OCI-M1 (cell line): ENCODE data around the gene PNLIPRP3.
A peak's percentile ranks its signal among the peaks of the same experiment; 100 is the strongest.
"Not testable (repeated sequence)": the region's sequence is repeated elsewhere in the genome, so short reads cannot be mapped to it uniquely, and the experiment has no call there.

ENCODE experiments used
- DNase-seq: peaks from one replicate; lab custom pipeline; 2025; lab: John Stamatoyannopoulos, UW

PNLIPRP3 gene

GRCh38 chr10:116427671-116428070 is at the start of gene PNLIPRP3:
PNLIPRP3 (plus strand) TSS chr10:116427847; CDS start chr10:116428013, 166 bp downstream.
- no peak for DNase-seq

DNA sequence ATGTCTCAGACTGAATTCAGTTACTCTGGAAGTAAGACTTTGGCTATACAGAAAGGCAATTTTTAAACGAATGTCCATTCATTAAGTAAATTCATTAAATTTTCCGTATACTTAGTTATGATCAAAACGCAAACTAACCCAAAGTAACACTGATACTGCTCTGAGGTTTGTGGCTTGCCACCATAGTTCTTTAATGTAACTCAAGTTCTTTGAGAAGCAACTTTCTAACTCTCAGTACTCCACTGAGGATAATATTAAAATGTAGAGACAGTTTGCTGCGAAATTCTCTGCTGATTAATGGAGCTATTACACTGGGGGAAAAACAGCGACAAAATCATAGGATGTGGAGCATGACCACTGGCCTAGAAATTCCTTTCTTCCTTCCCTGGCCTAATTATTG is 45.4 kb upstream of the PNLIPRP3 start:
- no peak for DNase-seq

GRCh38 chr10:116385311-116385710 is 42.3 kb upstream of the PNLIPRP3 start:
- DNase-seq: no peak

DNA sequence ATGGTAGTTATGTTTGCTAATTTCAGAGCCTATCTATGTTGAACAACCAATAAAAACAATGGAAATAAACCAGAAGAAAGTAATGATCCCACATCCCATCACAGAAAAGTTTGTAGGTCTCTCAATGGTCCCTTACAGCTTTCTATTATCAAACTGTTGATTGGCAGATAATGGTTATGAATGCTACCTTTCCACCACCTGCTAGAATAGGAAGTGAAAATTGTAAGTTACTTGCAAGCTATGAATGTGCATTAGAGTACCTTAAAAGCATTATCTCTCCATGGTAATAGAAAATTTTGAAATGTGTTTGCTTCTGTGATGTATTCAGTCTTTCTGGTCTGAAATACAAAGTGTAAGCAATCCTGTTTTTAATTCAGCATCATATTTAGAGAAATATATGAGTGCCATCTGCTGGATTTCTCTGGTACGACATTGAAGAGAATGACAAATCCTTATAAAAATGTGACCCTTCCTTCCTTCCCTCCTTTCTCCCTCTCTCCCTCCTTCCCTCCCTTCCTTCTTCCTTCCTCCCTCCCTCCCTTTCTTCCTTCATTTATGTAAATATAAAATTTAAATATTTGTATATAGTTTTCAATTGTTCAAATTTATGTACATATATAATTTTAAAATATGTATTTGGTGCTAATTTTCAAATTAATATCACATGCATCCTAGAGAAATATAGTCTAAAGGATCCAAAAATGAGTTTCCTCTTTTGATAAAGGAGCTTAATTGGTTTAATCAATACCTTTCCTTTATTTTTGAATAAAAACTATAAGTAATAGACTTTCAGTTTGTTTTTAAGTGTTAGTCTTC is 41.4 kb upstream of the PNLIPRP3 start:
- DNase-seq: peak; percentile 66

GRCh38 chr10:116393246-116393831 is 34.3 kb upstream of the PNLIPRP3 start:
- not testable (repeated sequence) for DNase-seq

DNA sequence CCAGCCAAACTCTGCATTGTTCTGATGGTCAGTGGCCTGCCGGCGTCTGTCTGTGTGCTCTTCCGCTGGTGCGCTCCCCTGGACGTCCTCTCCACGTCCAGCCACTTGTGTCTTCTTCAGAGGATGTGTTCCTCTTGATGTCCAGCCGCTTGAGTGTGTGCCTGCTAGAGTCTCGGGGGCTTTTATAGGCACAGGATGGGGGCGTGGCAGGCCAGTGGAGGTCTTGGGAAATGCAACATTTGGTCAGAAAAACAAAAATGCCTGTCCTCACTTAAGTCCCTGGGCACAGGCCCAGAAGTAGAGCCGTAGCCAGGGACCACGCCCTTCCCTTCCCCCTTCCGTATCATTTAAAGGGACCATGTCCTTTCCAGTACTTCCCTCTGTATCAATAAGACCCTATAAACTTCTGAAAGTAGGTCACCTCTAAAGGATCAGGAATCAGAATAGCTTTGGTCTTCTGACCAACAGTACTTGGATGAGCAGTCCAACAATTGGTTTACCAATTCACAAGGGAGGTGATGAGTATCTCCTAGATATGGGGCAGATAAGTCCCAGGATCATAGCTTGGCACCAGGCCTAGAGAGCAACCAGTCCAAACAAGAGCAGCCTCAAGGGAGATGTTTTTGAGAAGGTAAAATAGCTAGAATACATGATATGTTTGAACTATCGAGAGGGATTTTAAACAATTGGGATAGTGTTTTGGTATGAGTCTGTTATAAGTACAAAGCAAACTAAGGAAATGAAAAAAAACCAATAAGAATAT is 32.2 kb upstream of the PNLIPRP3 start:
- no peak for DNase-seq

DNA sequence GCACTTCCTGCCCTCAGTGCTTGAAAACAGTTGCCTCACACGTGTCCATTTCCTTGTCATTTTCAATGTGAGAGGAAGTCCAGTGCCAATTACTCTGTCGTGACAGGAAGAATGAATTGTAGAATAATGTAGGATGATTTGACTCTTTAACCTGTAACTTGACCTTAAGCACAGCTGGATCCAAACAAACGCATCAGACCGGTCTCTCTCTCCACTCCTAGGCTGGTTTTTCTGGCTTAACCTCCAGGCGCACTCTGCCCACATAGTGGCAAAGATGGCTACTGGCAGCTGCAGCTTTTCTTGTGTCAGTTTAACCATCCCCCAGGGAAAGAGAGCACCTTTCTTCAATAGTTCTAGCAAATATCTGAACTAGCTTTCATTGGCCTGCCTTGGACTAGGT is 29.4 kb upstream of the PNLIPRP3 start:
- no peak for DNase-seq

DNA sequence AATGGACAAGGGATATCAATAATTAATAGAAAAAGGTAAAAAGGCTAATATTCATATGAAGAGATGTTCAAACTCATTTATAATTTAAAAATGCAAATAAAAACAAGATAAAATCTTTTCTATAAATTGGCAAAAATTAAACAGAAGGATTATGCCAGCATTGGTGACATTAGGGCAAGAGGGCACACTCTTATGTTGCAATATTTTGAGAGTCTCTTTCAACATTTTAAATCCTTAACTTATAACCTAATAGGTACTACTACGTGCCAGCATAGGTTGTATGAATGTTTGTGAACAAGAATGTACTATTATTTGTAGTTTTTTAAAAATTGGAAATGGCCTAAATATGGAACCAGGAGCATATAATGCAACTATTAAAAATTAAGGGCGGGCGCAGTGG is 24.8 kb upstream of the PNLIPRP3 start:
- DNase-seq: no peak

DNA sequence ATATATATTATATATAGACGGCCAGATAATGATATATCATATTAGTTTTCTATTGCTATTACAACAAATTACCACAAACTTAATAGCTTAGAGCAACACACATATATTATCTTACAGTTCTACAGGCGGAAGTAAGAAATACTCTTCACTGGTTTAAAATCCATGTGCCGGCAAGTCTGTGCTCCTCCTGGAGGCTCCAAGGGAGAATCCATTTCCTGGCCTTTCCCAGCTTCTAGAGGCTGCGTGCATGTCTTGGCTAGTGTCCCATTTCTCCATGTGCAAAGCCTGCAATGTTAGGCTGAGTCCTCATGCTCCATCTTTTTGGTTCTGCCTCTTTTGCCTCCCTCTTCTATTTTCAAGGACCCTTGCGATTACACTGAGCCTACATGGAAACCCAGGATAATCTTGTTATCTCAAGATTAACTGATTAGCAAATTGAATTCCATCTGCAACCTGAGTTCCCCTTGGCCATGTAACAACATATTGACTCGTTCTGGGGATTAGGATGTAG is 23.9 kb upstream of the PNLIPRP3 start:
- no peak for DNase-seq

- DNase-seq: peak; percentile 4
Observed at GRCh38 chr10:116408719-116409118, 18.9 kb upstream of the PNLIPRP3 start.

- no peak for DNase-seq
Observed at GRCh38 chr10:116410351-116410750, 17.3 kb upstream of the PNLIPRP3 start.

DNA sequence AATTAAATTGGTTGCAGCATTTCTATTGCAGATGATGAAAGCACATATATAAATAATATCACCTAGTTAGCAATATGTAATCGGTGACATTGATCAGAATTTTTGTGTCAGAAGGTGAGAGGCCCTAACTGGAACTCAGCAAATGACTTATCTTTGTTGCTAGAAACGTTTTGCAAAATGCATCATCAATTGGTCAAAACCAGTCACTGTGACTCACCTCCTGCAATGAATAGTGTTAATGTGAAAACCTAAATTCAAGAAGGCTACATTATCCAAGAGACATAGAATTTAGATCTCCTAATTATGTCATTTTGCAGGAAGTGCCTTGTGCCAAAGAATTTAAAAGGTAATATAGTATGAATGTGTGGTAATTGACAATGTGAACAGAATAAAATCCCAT is 9.8 kb upstream of the PNLIPRP3 start:
- no peak for DNase-seq

DNA sequence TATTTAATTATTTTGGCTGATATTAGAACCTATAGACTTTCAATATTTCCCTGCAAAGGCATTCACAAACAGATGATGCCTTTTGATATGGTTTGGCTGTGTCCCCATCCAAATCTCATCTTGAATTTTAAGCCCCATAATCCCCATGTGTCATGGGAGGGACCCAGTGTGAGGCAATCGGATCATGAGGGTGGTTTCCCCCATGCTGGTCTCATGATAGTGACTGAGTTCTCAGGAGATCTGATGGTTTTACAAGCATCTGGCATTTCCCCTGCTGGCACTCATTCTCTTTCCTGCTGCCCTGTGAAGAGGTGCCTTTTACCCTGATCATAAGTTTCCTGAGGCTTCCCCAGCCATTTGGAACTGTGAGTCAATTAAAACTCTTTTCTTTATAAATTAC is 9.3 kb upstream of the PNLIPRP3 start:
- no peak for DNase-seq

DNA sequence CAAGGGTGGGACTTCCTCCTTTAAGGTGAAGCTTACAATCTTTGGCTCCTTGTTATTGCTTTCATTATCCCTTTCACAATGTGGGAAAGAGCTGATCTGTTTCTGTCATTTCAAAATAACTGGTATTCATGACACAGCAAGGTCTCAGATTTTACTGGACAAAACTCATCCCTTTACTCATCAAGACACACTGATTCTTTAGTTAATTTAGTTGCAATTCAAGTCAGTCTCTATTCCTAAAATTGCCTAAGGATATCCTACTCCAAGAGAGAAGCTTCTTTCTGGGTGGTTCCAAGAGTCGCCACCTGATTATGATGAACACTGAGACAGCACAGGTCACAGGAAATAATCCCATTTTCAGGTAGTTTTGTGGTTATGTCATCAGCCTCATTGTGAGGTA is 5.8 kb upstream of the PNLIPRP3 start:
- DNase-seq: no peak

GRCh38 chr10:116429288-116429977 is 1.8 kb downstream of the PNLIPRP3 start:
- DNase-seq: no peak

GRCh38 chr10:116430288-116430687 is 2.6 kb downstream of the PNLIPRP3 start:
- no peak for DNase-seq

DNA sequence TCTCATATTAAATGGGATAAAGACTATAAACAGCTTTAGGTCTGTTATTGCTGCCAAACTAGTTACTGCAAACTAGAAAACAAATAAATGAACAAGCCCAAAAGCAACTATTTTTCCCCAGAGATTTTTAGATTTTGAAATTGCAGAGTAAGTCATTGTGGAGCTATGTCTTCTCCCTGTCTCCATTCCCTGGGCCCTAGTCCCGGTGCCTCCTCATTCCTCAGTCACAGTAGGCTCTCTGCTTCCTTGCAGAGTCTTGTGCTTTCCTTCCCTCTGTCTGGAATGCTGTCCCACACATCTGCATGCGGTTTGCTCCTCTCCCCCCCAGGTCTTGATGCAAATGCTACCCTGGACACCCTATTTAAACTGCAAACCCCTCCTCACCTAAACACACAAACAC is 4.0 kb downstream of the PNLIPRP3 start:
- DNase-seq: no peak

- DNase-seq: no peak
Observed at GRCh38 chr10:116437076-116437692, 9.5 kb downstream of the PNLIPRP3 start.

DNA sequence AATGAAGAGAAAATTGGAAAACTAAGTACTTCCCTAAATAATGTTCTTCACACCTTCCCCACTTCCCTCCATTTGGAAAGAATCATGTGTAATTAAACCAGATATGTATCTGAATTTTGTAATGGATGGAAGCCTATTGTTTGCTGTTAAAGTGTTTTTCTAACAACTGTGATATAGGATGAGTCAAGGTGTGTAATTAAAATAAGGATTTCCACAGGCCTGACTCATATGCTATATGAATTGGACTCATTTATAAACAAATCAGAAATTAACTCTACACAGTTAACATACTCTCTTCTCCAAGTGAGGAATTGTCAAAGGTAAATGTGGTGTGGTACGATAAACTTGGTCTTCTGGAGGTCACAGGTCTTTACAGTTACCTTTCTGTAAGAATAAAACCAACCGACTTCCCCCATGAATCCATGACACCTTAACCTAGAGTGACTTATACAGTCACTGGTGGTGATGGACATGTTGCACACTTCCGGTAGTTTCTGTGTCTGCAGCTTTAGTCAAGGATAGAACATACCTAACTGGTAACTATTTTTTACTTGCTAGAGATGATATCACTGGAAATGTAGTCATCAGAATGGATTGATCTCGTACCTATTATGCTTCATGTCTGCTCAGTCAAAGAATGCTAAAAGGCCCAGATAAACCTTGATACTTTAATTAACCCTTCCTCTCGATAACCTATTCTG is 12.8 kb downstream of the PNLIPRP3 start:
- no peak for DNase-seq

- DNase-seq: peak; percentile 54
Observed at GRCh38 chr10:116444527-116445142, 17.0 kb downstream of the PNLIPRP3 start.

- DNase-seq: no peak
Observed at GRCh38 chr10:116450861-116451260, 23.2 kb downstream of the PNLIPRP3 start.
